ENCODE data around the gene MAGEB16.

Gene MAGEB16

GRCh38 chrX:35798042-35798441 is at the start of gene MAGEB16:
Gene MAGEB16 (plus strand): TSS chrX:35798342. CDS start chrX:35802197, 3,855 bp downstream.
- H3K9me3 ChIP-seq (ENCODE audit: low read depth, low read length) = no peaks in the 10 kb centered on the region
- H3K27ac ChIP-seq = no peak within 1 kb of the TSS
- no peaks in the 10 kb centered on the region for H3K36me3 ChIP-seq (ENCODE audit: insufficient read depth, low read length)
- TF ChIP-seq POLR2AphosphoS5 (IDR thresholded peaks at IDR 0.05; ENCODE audit: borderline replicate concordance, low read depth, low read length) = no peak
- no peak for TF ChIP-seq EZH2 (IDR thresholded peaks at IDR 0.05)
- no peak for TF ChIP-seq FOXP2 (optimal IDR thresholded peaks at IDR 0.05; ENCODE audit: control extremely low read depth, extremely low read length, insufficient read depth)
- H3K4me3 ChIP-seq = no peak within 1 kb of the TSS
- H3K9ac ChIP-seq (ENCODE audit: insufficient read length) = no peak within 1 kb of the TSS
- no peak for DNase-seq (ENCODE audit: low read depth, low spot score)

GRCh38 chrX:35773958-35774564 is 24.1 kb upstream of the MAGEB16 start:
- no peak overlapping the region for H3K27ac ChIP-seq
- no peaks in the 10 kb centered on the region for H3K9me3 ChIP-seq (ENCODE audit: low read depth, low read length)
- H3K36me3 ChIP-seq (ENCODE audit: insufficient read depth, low read length) = no peaks in the 10 kb centered on the region
- H3K4me3 ChIP-seq = no peak overlapping the region
- H3K9ac ChIP-seq (ENCODE audit: insufficient read length) = no peak overlapping the region
- no peak for TF ChIP-seq FOXP2 (optimal IDR thresholded peaks at IDR 0.05; ENCODE audit: control extremely low read depth, extremely low read length, insufficient read depth)
- DNase-seq (ENCODE audit: low read depth, low spot score) = no peak

- no peak overlapping the region for H3K4me3 ChIP-seq
- TF ChIP-seq POLR2AphosphoS5 (IDR thresholded peaks at IDR 0.05; ENCODE audit: borderline replicate concordance, low read depth, low read length) = no peak
- no peak for TF ChIP-seq FOXP2 (optimal IDR thresholded peaks at IDR 0.05; ENCODE audit: control extremely low read depth, extremely low read length, insufficient read depth)
- TF ChIP-seq EZH2 (IDR thresholded peaks at IDR 0.05) = no peak
- H3K9ac ChIP-seq (ENCODE audit: insufficient read length) = no peak overlapping the region
- H3K36me3 ChIP-seq (ENCODE audit: insufficient read depth, low read length) = no peaks in the 10 kb centered on the region
- DNase-seq (ENCODE audit: low read depth, low spot score) = no peak
- no peaks in the 10 kb centered on the region for H3K9me3 ChIP-seq (ENCODE audit: low read depth, low read length)
- H3K27ac ChIP-seq = no peak overlapping the region
Observed at GRCh38 chrX:35785075-35785474, 13.1 kb upstream of the MAGEB16 start.

GRCh38 chrX:35786271-35786670 is 11.9 kb upstream of the MAGEB16 start:
- H3K4me3 ChIP-seq = no peak overlapping the region
- TF ChIP-seq POLR2AphosphoS5 (IDR thresholded peaks at IDR 0.05; ENCODE audit: borderline replicate concordance, low read depth, low read length) (no peak), FOXP2 (optimal IDR thresholded peaks at IDR 0.05; ENCODE audit: control extremely low read depth, extremely low read length, insufficient read depth) (no peak), EZH2 (IDR thresholded peaks at IDR 0.05) (no peak)
- no peak overlapping the region for H3K27ac ChIP-seq
- H3K9ac ChIP-seq (ENCODE audit: insufficient read length) = no peak overlapping the region
- no peak for DNase-seq (ENCODE audit: low read depth, low spot score)
- H3K9me3 ChIP-seq (ENCODE audit: low read depth, low read length) = no peaks in the 10 kb centered on the region
- no peaks in the 10 kb centered on the region for H3K36me3 ChIP-seq (ENCODE audit: insufficient read depth, low read length)

- no peak for DNase-seq (ENCODE audit: low read depth, low spot score)
- TF ChIP-seq EZH2 (IDR thresholded peaks at IDR 0.05) = no peak
- H3K27ac ChIP-seq = no peak overlapping the region
Observed at GRCh38 chrX:35787867-35788266, 10.3 kb upstream of the MAGEB16 start.

GRCh38 chrX:35800474-35800873 is 2.3 kb downstream of the MAGEB16 start:
- no peak overlapping the region for H3K4me3 ChIP-seq
- no peaks in the 10 kb centered on the region for H3K36me3 ChIP-seq (ENCODE audit: insufficient read depth, low read length)
- no peak for DNase-seq (ENCODE audit: low read depth, low spot score)
- no peak overlapping the region for H3K9ac ChIP-seq (ENCODE audit: insufficient read length)
- no peaks in the 10 kb centered on the region for H3K9me3 ChIP-seq (ENCODE audit: low read depth, low read length)
- H3K27ac ChIP-seq = no peak overlapping the region
- TF ChIP-seq FOXP2 (optimal IDR thresholded peaks at IDR 0.05; ENCODE audit: control extremely low read depth, extremely low read length, insufficient read depth) (no peak), EZH2 (IDR thresholded peaks at IDR 0.05) (no peak), POLR2AphosphoS5 (IDR thresholded peaks at IDR 0.05; ENCODE audit: borderline replicate concordance, low read depth, low read length) (no peak)

More at GRCh38 chrX:35787867-35788266, 10.3 kb upstream of the MAGEB16 start:
- Histone ChIP-seq H3K4me3 (no peak overlapping the region), H3K36me3 (ENCODE audit: insufficient read depth, low read length) (no peaks in the 10 kb centered on the region), H3K9ac (ENCODE audit: insufficient read length) (no peak overlapping the region), H3K9me3 (ENCODE audit: low read depth, low read length) (no peaks in the 10 kb centered on the region)

GRCh38 chrX:35809781-35810180 is 11.6 kb downstream of the MAGEB16 start:
- Histone ChIP-seq H3K4me3 (no peak overlapping the region), H3K9ac (ENCODE audit: insufficient read length) (no peak overlapping the region), H3K9me3 (ENCODE audit: low read depth, low read length) (no peaks in the 10 kb centered on the region), H3K27ac (no peak overlapping the region), H3K36me3 (ENCODE audit: insufficient read depth, low read length) (no peaks in the 10 kb centered on the region)
- DNase-seq (ENCODE audit: low read depth, low spot score) = no peak
- TF ChIP-seq EZH2 (IDR thresholded peaks at IDR 0.05) = no peak
- TF ChIP-seq FOXP2 (optimal IDR thresholded peaks at IDR 0.05; ENCODE audit: control extremely low read depth, extremely low read length, insufficient read depth) = no peak
- TF ChIP-seq POLR2AphosphoS5 (IDR thresholded peaks at IDR 0.05; ENCODE audit: borderline replicate concordance, low read depth, low read length) = no peak

- Histone ChIP-seq H3K36me3 (ENCODE audit: insufficient read depth, low read length) (no peaks in the 10 kb centered on the region), H3K9me3 (ENCODE audit: low read depth, low read length) (no peaks in the 10 kb centered on the region), H3K27ac (no peak overlapping the region), H3K9ac (ENCODE audit: insufficient read length) (no peak overlapping the region), H3K4me3 (no peak overlapping the region)
- no peak for TF ChIP-seq FOXP2 (optimal IDR thresholded peaks at IDR 0.05; ENCODE audit: control extremely low read depth, extremely low read length, insufficient read depth)
- no peak for TF ChIP-seq EZH2 (IDR thresholded peaks at IDR 0.05)
- TF ChIP-seq POLR2AphosphoS5 (IDR thresholded peaks at IDR 0.05; ENCODE audit: borderline replicate concordance, low read depth, low read length) = no peak
- DNase-seq (ENCODE audit: low read depth, low spot score) = no peak
Observed at GRCh38 chrX:35819241-35819640, 21.1 kb downstream of the MAGEB16 start.

GRCh38 chrX:35826503-35826902 is 28.4 kb downstream of the MAGEB16 start:
- H3K27ac ChIP-seq = no peak overlapping the region
- TF ChIP-seq POLR2AphosphoS5 (IDR thresholded peaks at IDR 0.05; ENCODE audit: borderline replicate concordance, low read depth, low read length) = no peak
- no peak for TF ChIP-seq FOXP2 (optimal IDR thresholded peaks at IDR 0.05; ENCODE audit: control extremely low read depth, extremely low read length, insufficient read depth)
- no peak for TF ChIP-seq EZH2 (IDR thresholded peaks at IDR 0.05)
- H3K9me3 ChIP-seq (ENCODE audit: low read depth, low read length) = no peaks in the 10 kb centered on the region
- H3K4me3 ChIP-seq = no peak overlapping the region
- no peak for DNase-seq (ENCODE audit: low read depth, low spot score)
- H3K9ac ChIP-seq (ENCODE audit: insufficient read length) = no peak overlapping the region
- no peaks in the 10 kb centered on the region for H3K36me3 ChIP-seq (ENCODE audit: insufficient read depth, low read length)

All from SK-N-MC (cell line).